ENCODE measurements around the gene ANXA2R. TPM values are rescaled to one million over a fixed set of nuclear protein-coding genes. Genes with fewer than 3 reads are reported as not detected.

ANXA2R gene
- total and polyA plus RNA-seq, 2 of the 13 experiments (the other 11 are each of a cell fraction or from before 2014, with no cell fraction given): 0.95 to 1.3 TPM

- TF ChIP-seq, protein P1, sequence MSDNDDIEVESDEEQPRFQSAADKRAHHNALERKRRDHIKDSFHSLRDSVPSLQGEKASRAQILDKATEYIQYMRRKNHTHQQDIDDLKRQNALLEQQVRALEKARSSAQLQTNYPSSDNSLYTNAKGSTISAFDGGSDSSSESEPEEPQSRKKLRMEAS (IDR thresholded peaks at IDR 0.05): peak; percentile 60
- peak; percentile 42; the same call in 1 of the 2 replicates for TF ChIP-seq MYC (CRISPR knock-in tag; IDR thresholded peaks at IDR 0.05; ENCODE audit: borderline replicate concordance)
- TF ChIP-seq KDM2A (CRISPR knock-in tag; IDR thresholded peaks at IDR 0.05; ENCODE audit: borderline replicate concordance, low read depth): peak; percentile 44; the same call in 1 of the 2 replicates
- TF ChIP-seq ZNF12 (CRISPR knock-in tag; IDR thresholded peaks at IDR 0.05): 0 out of 2 replicates have a peak, but pooled peaks have one; percentile 35
- TF ChIP-seq, protein P2, sequence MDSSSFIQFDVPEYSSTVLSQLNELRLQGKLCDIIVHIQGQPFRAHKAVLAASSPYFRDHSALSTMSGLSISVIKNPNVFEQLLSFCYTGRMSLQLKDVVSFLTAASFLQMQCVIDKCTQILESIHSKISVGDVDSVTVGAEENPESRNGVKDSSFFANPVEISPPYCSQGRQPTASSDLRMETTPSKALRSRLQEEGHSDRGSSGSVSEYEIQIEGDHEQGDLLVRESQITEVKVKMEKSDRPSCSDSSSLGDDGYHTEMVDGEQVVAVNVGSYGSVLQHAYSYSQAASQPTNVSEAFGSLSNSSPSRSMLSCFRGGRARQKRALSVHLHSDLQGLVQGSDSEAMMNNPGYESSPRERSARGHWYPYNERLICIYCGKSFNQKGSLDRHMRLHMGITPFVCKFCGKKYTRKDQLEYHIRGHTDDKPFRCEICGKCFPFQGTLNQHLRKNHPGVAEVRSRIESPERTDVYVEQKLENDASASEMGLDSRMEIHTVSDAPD (CRISPR knock-in tag; IDR thresholded peaks at IDR 0.05): peak; percentile 70; the same call in 1 of the 2 replicates
- TF ChIP-seq GFI1 (CRISPR knock-in tag; IDR thresholded peaks at IDR 0.05; ENCODE audit: borderline replicate concordance): 0 out of 2 replicates have a peak, but pooled peaks have one; percentile 31
- peak; percentile 89 for TF ChIP-seq ZNF124 (CRISPR knock-in tag; IDR thresholded peaks at IDR 0.05)
- no peak for TF ChIP-seq MAZ (IDR thresholded peaks at IDR 0.05; ENCODE audit: borderline replicate concordance, low read depth, low read length)
- TF ChIP-seq MAZ (CRISPR knock-in tag; IDR thresholded peaks at IDR 0.05; ENCODE audit: low read depth): 0 out of 2 replicates have a peak, but pooled peaks have one; percentile 15
- no peak for TF ChIP-seq NONO (IDR thresholded peaks at IDR 0.05)
- TF ChIP-seq NONO (CRISPR knock-in tag; conservative IDR thresholded peaks at IDR 0.05): peak; percentile 65
- TF ChIP-seq, protein P3, sequence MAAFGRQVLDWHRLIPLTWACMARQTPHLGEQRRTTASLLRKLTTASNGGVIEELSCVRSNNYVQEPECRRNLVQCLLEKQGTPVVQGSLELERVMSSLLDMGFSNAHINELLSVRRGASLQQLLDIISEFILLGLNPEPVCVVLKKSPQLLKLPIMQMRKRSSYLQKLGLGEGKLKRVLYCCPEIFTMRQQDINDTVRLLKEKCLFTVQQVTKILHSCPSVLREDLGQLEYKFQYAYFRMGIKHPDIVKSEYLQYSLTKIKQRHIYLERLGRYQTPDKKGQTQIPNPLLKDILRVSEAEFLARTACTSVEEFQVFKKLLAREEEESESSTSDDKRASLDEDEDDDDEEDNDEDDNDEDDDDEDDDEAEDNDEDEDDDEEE (CRISPR knock-in tag; IDR thresholded peaks at IDR 0.05): no peak
- TF ChIP-seq, protein P4, sequence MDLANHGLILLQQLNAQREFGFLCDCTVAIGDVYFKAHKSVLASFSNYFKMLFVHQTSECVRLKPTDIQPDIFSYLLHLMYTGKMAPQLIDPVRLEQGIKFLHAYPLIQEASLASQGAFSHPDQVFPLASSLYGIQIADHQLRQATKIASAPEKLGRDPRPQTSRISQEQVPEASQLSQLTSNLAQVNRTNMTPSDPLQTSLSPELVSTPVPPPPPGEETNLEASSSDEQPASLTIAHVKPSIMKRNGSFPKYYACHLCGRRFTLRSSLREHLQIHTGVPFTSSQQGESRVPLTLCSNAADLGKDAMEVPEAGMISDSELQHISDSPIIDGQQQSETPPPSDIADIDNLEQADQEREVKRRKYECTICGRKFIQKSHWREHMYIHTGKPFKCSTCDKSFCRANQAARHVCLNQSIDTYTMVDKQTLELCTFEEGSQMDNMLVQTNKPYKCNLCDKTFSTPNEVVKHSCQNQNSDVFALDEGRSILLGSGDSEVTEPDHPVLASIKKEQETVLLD (CRISPR knock-in tag; IDR thresholded peaks at IDR 0.05; ENCODE audit: low read depth): 0 out of 2 replicates have a peak, but pooled peaks have one; percentile 30
- TF ChIP-seq UBTF (CRISPR knock-in tag; IDR thresholded peaks at IDR 0.05): peak; percentile 65; the same call in 1 of the 2 replicates
- TF ChIP-seq KMT2A (CRISPR knock-in tag; IDR thresholded peaks at IDR 0.05): peak; percentile 53; the same call in 1 of the 2 replicates
- TF ChIP-seq TBX3 (IDR thresholded peaks at IDR 0.05; ENCODE audit: borderline replicate concordance): 0 out of 2 replicates have a peak, but pooled peaks have one; percentile 13
- TF ChIP-seq, protein P5, sequence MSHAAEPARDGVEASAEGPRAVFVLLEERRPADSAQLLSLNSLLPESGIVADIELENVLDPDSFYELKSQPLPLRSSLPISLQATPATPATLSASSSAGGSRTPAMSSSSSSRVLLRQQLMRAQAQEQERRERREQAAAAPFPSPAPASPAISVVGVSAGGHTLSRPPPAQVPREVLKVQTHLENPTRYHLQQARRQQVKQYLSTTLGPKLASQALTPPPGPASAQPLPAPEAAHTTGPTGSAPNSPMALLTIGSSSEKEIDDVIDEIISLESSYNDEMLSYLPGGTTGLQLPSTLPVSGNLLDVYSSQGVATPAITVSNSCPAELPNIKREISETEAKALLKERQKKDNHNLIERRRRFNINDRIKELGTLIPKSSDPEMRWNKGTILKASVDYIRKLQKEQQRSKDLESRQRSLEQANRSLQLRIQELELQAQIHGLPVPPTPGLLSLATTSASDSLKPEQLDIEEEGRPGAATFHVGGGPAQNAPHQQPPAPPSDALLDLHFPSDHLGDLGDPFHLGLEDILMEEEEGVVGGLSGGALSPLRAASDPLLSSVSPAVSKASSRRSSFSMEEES (CRISPR knock-in tag; IDR thresholded peaks at IDR 0.05): peak; percentile 29; the same call in 1 of the 2 replicates
- peak; percentile 79 for TF ChIP-seq ZFX (CRISPR knock-in tag; IDR thresholded peaks at IDR 0.05; ENCODE audit: low read depth)
Measured at GRCh38 chr5:42992088-42992879, 47.8 kb downstream of the ANXA2R start (continued).
